ENCODE data around the gene SPOCK2. TPM values are rescaled to one million over a fixed set of nuclear protein-coding genes. Genes with fewer than 3 reads are reported as not detected.

The SPOCK2 gene
- total RNA-seq, 4 donors from 2014 or later, result 3.4 to 6.7 (median 5.3) TPM

GRCh38 chr10:72068901-72069446 is 19.4 kb downstream of the SPOCK2 start:
- Histone ChIP-seq H3K4me1 (peaks cover 0 to 7% of the 10 kb centered on the region in 2 donors), H3K27me3 (no peaks in the 10 kb centered on the region), H3K36me3 (no peaks in the 10 kb centered on the region), H3K4me3 (no peak overlapping the region), H3K27ac (no peak overlapping the region), H3K9me3 (no peaks in the 10 kb centered on the region)
- TF ChIP-seq, protein P1, sequence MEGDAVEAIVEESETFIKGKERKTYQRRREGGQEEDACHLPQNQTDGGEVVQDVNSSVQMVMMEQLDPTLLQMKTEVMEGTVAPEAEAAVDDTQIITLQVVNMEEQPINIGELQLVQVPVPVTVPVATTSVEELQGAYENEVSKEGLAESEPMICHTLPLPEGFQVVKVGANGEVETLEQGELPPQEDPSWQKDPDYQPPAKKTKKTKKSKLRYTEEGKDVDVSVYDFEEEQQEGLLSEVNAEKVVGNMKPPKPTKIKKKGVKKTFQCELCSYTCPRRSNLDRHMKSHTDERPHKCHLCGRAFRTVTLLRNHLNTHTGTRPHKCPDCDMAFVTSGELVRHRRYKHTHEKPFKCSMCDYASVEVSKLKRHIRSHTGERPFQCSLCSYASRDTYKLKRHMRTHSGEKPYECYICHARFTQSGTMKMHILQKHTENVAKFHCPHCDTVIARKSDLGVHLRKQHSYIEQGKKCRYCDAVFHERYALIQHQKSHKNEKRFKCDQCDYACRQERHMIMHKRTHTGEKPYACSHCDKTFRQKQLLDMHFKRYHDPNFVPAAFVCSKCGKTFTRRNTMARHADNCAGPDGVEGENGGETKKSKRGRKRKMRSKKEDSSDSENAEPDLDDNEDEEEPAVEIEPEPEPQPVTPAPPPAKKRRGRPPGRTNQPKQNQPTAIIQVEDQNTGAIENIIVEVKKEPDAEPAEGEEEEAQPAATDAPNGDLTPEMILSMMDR (IDR thresholded peaks at IDR 0.05 in 4 of 5, conservative IDR thresholded peaks at IDR 0.05 in 1 of 5), result no peak
- TF ChIP-seq POLR2A (IDR thresholded peaks at IDR 0.05), result no peak
- DNase-seq (no peak), ATAC-seq (no peak)
- intact Hi-C loops (cut with DNase I; ENCODE audit: low total_unique reads) (no loop called here), in situ Hi-C loops (cut with MboI; ENCODE audit: low sequenced_read_pairs in 4 of 4) (no loop called here)

GRCh38 chr10:72068126-72068765 is 20.1 kb downstream of the SPOCK2 start:
- Histone ChIP-seq H3K4me1 (peaks cover 0 to 7% of the 10 kb centered on the region in 2 donors), H3K27ac (no peak overlapping the region), H3K36me3 (no peaks in the 10 kb centered on the region), H3K9me3 (no peaks in the 10 kb centered on the region), H3K4me3 (no peak overlapping the region), H3K27me3 (no peaks in the 10 kb centered on the region)
- intact Hi-C loops (cut with DNase I; ENCODE audit: low total_unique reads) (no loop called here), in situ Hi-C loops (cut with MboI; ENCODE audit: low sequenced_read_pairs in 4 of 4) (no loop called here)
- DNase-seq (no peak), ATAC-seq (no peak)
- TF ChIP-seq POLR2A (IDR thresholded peaks at IDR 0.05), result no peak

- DNase-seq (no peak), ATAC-seq (no peak)
- in situ Hi-C loops (cut with MboI; ENCODE audit: low sequenced_read_pairs in 4 of 4), result no loop called here
- H3K9me3 ChIP-seq, result no peaks in the 10 kb centered on the region
- no peaks in the 10 kb centered on the region for H3K27me3 ChIP-seq
- TF ChIP-seq, protein P1 (IDR thresholded peaks at IDR 0.05 in 4 of 5, conservative IDR thresholded peaks at IDR 0.05 in 1 of 5), result no peak
- TF ChIP-seq POLR2A (IDR thresholded peaks at IDR 0.05), result no peak
- no peak overlapping the region for H3K4me3 ChIP-seq
- intact Hi-C loops (cut with DNase I; ENCODE audit: low total_unique reads), result no loop called here
- H3K4me1 ChIP-seq, result peaks cover 0 to 7% of the 10 kb centered on the region in 2 donors
- H3K36me3 ChIP-seq, result no peaks in the 10 kb centered on the region
- no peak overlapping the region for H3K27ac ChIP-seq
These were observed 20.8 kb downstream of the SPOCK2 start for GRCh38 chr10:72067463-72068125.

DNA sequence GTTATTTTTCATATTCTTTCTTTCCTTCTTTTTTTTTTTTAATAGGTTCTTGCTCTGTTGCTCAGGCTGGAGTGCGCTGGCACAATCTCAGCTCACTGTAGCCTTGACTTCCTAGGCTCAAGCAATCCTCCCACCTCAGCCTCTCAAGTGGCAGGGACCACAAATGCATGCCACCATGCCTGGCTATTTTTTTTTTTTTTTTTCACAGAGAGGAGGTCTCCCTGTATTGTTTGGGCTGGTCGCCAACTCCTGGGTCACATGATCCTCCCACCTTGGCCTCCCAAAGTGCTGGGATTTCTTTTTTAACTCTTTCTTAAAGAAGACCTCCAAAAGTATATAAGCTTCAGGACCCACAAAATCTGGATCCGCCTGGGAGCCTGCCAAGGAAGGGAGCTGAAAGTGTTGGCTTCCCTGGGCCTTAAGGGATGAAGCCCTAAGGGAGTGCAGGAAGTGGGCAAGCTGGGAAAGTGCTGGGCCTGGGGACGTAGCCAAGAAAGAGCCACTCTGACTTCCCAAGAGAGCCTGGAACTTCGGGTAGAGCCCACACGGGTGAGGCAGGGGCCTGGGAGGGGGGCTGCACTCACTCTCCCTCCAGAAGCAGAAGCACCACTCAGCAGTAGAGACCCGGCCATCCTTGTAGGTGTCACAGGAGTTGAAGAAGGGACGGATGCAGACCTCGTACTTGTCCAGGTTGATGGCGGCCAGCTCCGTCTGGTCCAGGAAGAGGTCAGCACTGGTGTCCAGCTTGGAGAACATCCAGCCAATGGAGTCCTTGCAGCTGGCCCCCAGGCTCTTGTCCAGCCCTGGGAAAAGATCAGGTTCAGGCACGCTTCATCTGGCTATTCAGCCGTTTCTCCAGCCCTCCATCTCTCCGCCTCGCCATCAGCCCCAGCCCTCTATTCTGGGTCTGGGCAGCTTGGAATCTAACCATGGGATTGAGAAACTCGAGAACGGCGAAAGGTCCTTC is 21.8 kb downstream of the SPOCK2 start:
- ATAC-seq, result peak; percentile 12 to 29
- Histone ChIP-seq H3K36me3 (no peaks in the 10 kb centered on the region), H3K27me3 (no peaks in the 10 kb centered on the region), H3K4me3 (no peak overlapping the region), H3K9me3 (no peaks in the 10 kb centered on the region), H3K27ac (no peak overlapping the region), H3K4me1 (peaks cover 0 to 7% of the 10 kb centered on the region in 2 donors)
- intact Hi-C loops (cut with DNase I; ENCODE audit: low total_unique reads), result no loop called here
- in situ Hi-C loops (cut with MboI; ENCODE audit: low sequenced_read_pairs in 4 of 4), result no loop called here
- no peak for TF ChIP-seq POLR2A (IDR thresholded peaks at IDR 0.05)
- TF ChIP-seq, protein P1 (IDR thresholded peaks at IDR 0.05 in 4 of 5, conservative IDR thresholded peaks at IDR 0.05 in 1 of 5), result no peak
- DNase-seq, result no peak

All from gastrocnemius medialis (tissue), 4 donors.